ENCODE measurements around the gene DHRS7. TPM values are rescaled to one million over a fixed set of nuclear protein-coding genes. Genes with fewer than 3 reads are reported as not detected.

Gene DHRS7, protein sequence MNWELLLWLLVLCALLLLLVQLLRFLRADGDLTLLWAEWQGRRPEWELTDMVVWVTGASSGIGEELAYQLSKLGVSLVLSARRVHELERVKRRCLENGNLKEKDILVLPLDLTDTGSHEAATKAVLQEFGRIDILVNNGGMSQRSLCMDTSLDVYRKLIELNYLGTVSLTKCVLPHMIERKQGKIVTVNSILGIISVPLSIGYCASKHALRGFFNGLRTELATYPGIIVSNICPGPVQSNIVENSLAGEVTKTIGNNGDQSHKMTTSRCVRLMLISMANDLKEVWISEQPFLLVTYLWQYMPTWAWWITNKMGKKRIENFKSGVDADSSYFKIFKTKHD
- 18.0 TPM for polyA plus RNA-seq (2013, experiment 1 of 2)
- 17.9 TPM for polyA plus RNA-seq (2013, experiment 2 of 2)

GRCh38 chr14:60164712-60165546 is at the start of gene DHRS7:
TSS of gene DHRS7 (minus strand) at chr14:60165398. CDS start at chr14:60165309, 89 bp downstream.
- Histone ChIP-seq H3K56ac (ENCODE audit: low read length) (peak within 1 kb of the TSS; percentile 97), H3K4me2 (ENCODE audit: low read length) (peak within 1 kb of the TSS; percentile 75), H3K4me1 (ENCODE audit: control insufficient read depth, low read depth, low read length) (no peaks in the 10 kb centered on the region), H3K36me3 (ENCODE audit: control insufficient read depth, insufficient read depth, low read length) (no peaks in the 10 kb centered on the region), H3K4me3 (ENCODE audit: low read length) (peak within 1 kb of the TSS; percentile 79), H3K9ac (ENCODE audit: low read length) (peak within 1 kb of the TSS; percentile 84), H3K79me2 (ENCODE audit: control insufficient read depth, insufficient read depth, low read length) (no peaks in the 10 kb centered on the region), H4K8ac (ENCODE audit: low read depth, low read length) (no peak within 1 kb of the TSS), H3K27ac (ENCODE audit: low read depth, low read length) (no peak within 1 kb of the TSS), H3K79me1 (ENCODE audit: low read length) (no peaks in the 10 kb centered on the region), H2AK5ac (ENCODE audit: low read length) (no peak within 1 kb of the TSS), H3K4ac (ENCODE audit: low read depth, low read length) (no peak within 1 kb of the TSS), H3K18ac (ENCODE audit: low read length) (no peak within 1 kb of the TSS), H3K27me3 (ENCODE audit: insufficient read depth, low read length, poor library complexity) (no peaks in the 10 kb centered on the region), H2BK120ac (ENCODE audit: low read depth, low read length) (no peak within 1 kb of the TSS), H4K5ac (ENCODE audit: low read length) (no peak within 1 kb of the TSS), H2BK15ac (replicated peaks; ENCODE audit: low read depth) (no peak within 1 kb of the TSS), H2BK5ac (ENCODE audit: low read length) (no peak within 1 kb of the TSS), H3K23ac (ENCODE audit: low read length) (no peak within 1 kb of the TSS)
- no CpG with 5 or more reads among the region's 68 CpGs for WGBS (ENCODE audit: extremely low coverage, insufficient coverage, low lambda C conversion rate)
- peak; percentile 86 for DNase-seq

- Histone ChIP-seq H2BK15ac (replicated peaks; ENCODE audit: low read depth) (no peak overlapping the region), H3K79me2 (ENCODE audit: control insufficient read depth, insufficient read depth, low read length) (no peaks in the 10 kb centered on the region), H3K4me2 (ENCODE audit: low read length) (no peak overlapping the region), H2AK5ac (ENCODE audit: low read length) (no peak overlapping the region), H4K5ac (ENCODE audit: low read length) (no peak overlapping the region), H3K27ac (ENCODE audit: low read depth, low read length) (no peak overlapping the region), H3K4ac (ENCODE audit: low read depth, low read length) (no peak overlapping the region), H3K4me3 (ENCODE audit: low read length) (no peak overlapping the region), H3K18ac (ENCODE audit: low read length) (no peak overlapping the region), H3K23ac (ENCODE audit: low read length) (no peak overlapping the region), H2BK120ac (ENCODE audit: low read depth, low read length) (no peak overlapping the region), H3K79me1 (ENCODE audit: low read length) (no peaks in the 10 kb centered on the region), H3K27me3 (ENCODE audit: insufficient read depth, low read length, poor library complexity) (no peaks in the 10 kb centered on the region), H3K56ac (ENCODE audit: low read length) (no peak overlapping the region), H3K9ac (ENCODE audit: low read length) (no peak overlapping the region), H3K36me3 (ENCODE audit: control insufficient read depth, insufficient read depth, low read length) (no peaks in the 10 kb centered on the region), H3K4me1 (ENCODE audit: control insufficient read depth, low read depth, low read length) (no peaks in the 10 kb centered on the region), H4K8ac (ENCODE audit: low read depth, low read length) (no peak overlapping the region), H2BK5ac (ENCODE audit: low read length) (no peak overlapping the region)
- DNase-seq = no peak
- WGBS (ENCODE audit: extremely low coverage, insufficient coverage, low lambda C conversion rate) = no CpG with 5 or more reads among the region's 1 CpG
Measured at GRCh38 chr14:60214415-60215126, 49.4 kb upstream of the DHRS7 start.

GRCh38 chr14:60214003-60214402 is 48.8 kb upstream of the DHRS7 start:
- H2AK5ac ChIP-seq (ENCODE audit: low read length) = no peak overlapping the region
- no peak overlapping the region for H4K8ac ChIP-seq (ENCODE audit: low read depth, low read length)
- H3K23ac ChIP-seq (ENCODE audit: low read length) = no peak overlapping the region
- no peak overlapping the region for H3K4ac ChIP-seq (ENCODE audit: low read depth, low read length)
- H3K4me2 ChIP-seq (ENCODE audit: low read length) = no peak overlapping the region
- no peaks in the 10 kb centered on the region for H3K27me3 ChIP-seq (ENCODE audit: insufficient read depth, low read length, poor library complexity)
- no peak overlapping the region for H3K9ac ChIP-seq (ENCODE audit: low read length)
- no peaks in the 10 kb centered on the region for H3K79me1 ChIP-seq (ENCODE audit: low read length)
- H3K27ac ChIP-seq (ENCODE audit: low read depth, low read length) = no peak overlapping the region
- DNase-seq = no peak
- no peak overlapping the region for H2BK5ac ChIP-seq (ENCODE audit: low read length)
- no peak overlapping the region for H3K56ac ChIP-seq (ENCODE audit: low read length)
- H3K36me3 ChIP-seq (ENCODE audit: control insufficient read depth, insufficient read depth, low read length) = no peaks in the 10 kb centered on the region
- no CpG with 5 or more reads among the region's 3 CpGs for WGBS (ENCODE audit: extremely low coverage, insufficient coverage, low lambda C conversion rate)
- H3K4me1 ChIP-seq (ENCODE audit: control insufficient read depth, low read depth, low read length) = no peaks in the 10 kb centered on the region
- no peak overlapping the region for H4K5ac ChIP-seq (ENCODE audit: low read length)
- H3K18ac ChIP-seq (ENCODE audit: low read length) = no peak overlapping the region
- no peak overlapping the region for H3K4me3 ChIP-seq (ENCODE audit: low read length)
- no peaks in the 10 kb centered on the region for H3K79me2 ChIP-seq (ENCODE audit: control insufficient read depth, insufficient read depth, low read length)
- no peak overlapping the region for H2BK120ac ChIP-seq (ENCODE audit: low read depth, low read length)
- no peak overlapping the region for H2BK15ac ChIP-seq (replicated peaks; ENCODE audit: low read depth)

GRCh38 chr14:60212503-60213371 is 47.5 kb upstream of the DHRS7 start:
- no peak overlapping the region for H2BK120ac ChIP-seq (ENCODE audit: low read depth, low read length)
- H3K4me2 ChIP-seq (ENCODE audit: low read length) = no peak overlapping the region
- H3K23ac ChIP-seq (ENCODE audit: low read length) = no peak overlapping the region
- H3K56ac ChIP-seq (ENCODE audit: low read length) = no peak overlapping the region
- H2BK5ac ChIP-seq (ENCODE audit: low read length) = no peak overlapping the region
- H3K18ac ChIP-seq (ENCODE audit: low read length) = no peak overlapping the region
- H3K36me3 ChIP-seq (ENCODE audit: control insufficient read depth, insufficient read depth, low read length) = no peaks in the 10 kb centered on the region
- H3K27ac ChIP-seq (ENCODE audit: low read depth, low read length) = no peak overlapping the region
- WGBS (ENCODE audit: extremely low coverage, insufficient coverage, low lambda C conversion rate) = no CpG with 5 or more reads among the region's 5 CpGs
- no peak overlapping the region for H3K4me3 ChIP-seq (ENCODE audit: low read length)
- H4K8ac ChIP-seq (ENCODE audit: low read depth, low read length) = no peak overlapping the region
- no peak overlapping the region for H2BK15ac ChIP-seq (replicated peaks; ENCODE audit: low read depth)
- no peaks in the 10 kb centered on the region for H3K79me2 ChIP-seq (ENCODE audit: control insufficient read depth, insufficient read depth, low read length)
- no peak overlapping the region for H3K4ac ChIP-seq (ENCODE audit: low read depth, low read length)
- no peak for DNase-seq
- H3K4me1 ChIP-seq (ENCODE audit: control insufficient read depth, low read depth, low read length) = no peaks in the 10 kb centered on the region
- H3K79me1 ChIP-seq (ENCODE audit: low read length) = no peaks in the 10 kb centered on the region
- no peak overlapping the region for H2AK5ac ChIP-seq (ENCODE audit: low read length)
- no peak overlapping the region for H3K9ac ChIP-seq (ENCODE audit: low read length)
- H4K5ac ChIP-seq (ENCODE audit: low read length) = no peak overlapping the region
- no peaks in the 10 kb centered on the region for H3K27me3 ChIP-seq (ENCODE audit: insufficient read depth, low read length, poor library complexity)

- H3K4me3 ChIP-seq (ENCODE audit: low read length) = no peak overlapping the region
- H3K4ac ChIP-seq (ENCODE audit: low read depth, low read length) = no peak overlapping the region
- H2BK15ac ChIP-seq (replicated peaks; ENCODE audit: low read depth) = no peak overlapping the region
- H3K27me3 ChIP-seq (ENCODE audit: insufficient read depth, low read length, poor library complexity) = no peaks in the 10 kb centered on the region
- H2BK5ac ChIP-seq (ENCODE audit: low read length) = no peak overlapping the region
- no CpG with 5 or more reads among the region's 3 CpGs for WGBS (ENCODE audit: extremely low coverage, insufficient coverage, low lambda C conversion rate)
- H2BK120ac ChIP-seq (ENCODE audit: low read depth, low read length) = no peak overlapping the region
- H2AK5ac ChIP-seq (ENCODE audit: low read length) = no peak overlapping the region
- H3K4me2 ChIP-seq (ENCODE audit: low read length) = no peak overlapping the region
- H4K8ac ChIP-seq (ENCODE audit: low read depth, low read length) = no peak overlapping the region
- no peaks in the 10 kb centered on the region for H3K79me2 ChIP-seq (ENCODE audit: control insufficient read depth, insufficient read depth, low read length)
- H3K23ac ChIP-seq (ENCODE audit: low read length) = no peak overlapping the region
- H3K79me1 ChIP-seq (ENCODE audit: low read length) = no peaks in the 10 kb centered on the region
- no peaks in the 10 kb centered on the region for H3K36me3 ChIP-seq (ENCODE audit: control insufficient read depth, insufficient read depth, low read length)
- H3K56ac ChIP-seq (ENCODE audit: low read length) = no peak overlapping the region
- DNase-seq = no peak
- H4K5ac ChIP-seq (ENCODE audit: low read length) = no peak overlapping the region
- H3K18ac ChIP-seq (ENCODE audit: low read length) = no peak overlapping the region
- no peaks in the 10 kb centered on the region for H3K4me1 ChIP-seq (ENCODE audit: control insufficient read depth, low read depth, low read length)
- no peak overlapping the region for H3K9ac ChIP-seq (ENCODE audit: low read length)
- H3K27ac ChIP-seq (ENCODE audit: low read depth, low read length) = no peak overlapping the region
Measured at GRCh38 chr14:60211153-60211552, 46.0 kb upstream of the DHRS7 start.

All from mesendoderm (in vitro differentiated cells).